Measurements from ENCODE around the gene APOBR.
"Not testable (repeated sequence)": the region's sequence is repeated elsewhere in the genome, so short reads cannot be mapped to it uniquely, and the experiment has no call there.

APOBR gene

GRCh38 chr16:28522792-28523191 is 28.3 kb downstream of the APOBR start:
- no peak for DNase-seq (ENCODE audit: low read depth, low spot score)
- no peak overlapping the region for H3K27ac ChIP-seq

GRCh38 chr16:28524681-28525171 is 30.3 kb downstream of the APOBR start:
- DNase-seq (ENCODE audit: low read depth, low spot score), result no peak
- no peak overlapping the region for H3K27ac ChIP-seq

- no peak overlapping the region for H3K27ac ChIP-seq
- no peak for DNase-seq (ENCODE audit: low read depth, low spot score)
Observed at GRCh38 chr16:28526201-28527099, 32.0 kb downstream of the APOBR start.

DNA sequence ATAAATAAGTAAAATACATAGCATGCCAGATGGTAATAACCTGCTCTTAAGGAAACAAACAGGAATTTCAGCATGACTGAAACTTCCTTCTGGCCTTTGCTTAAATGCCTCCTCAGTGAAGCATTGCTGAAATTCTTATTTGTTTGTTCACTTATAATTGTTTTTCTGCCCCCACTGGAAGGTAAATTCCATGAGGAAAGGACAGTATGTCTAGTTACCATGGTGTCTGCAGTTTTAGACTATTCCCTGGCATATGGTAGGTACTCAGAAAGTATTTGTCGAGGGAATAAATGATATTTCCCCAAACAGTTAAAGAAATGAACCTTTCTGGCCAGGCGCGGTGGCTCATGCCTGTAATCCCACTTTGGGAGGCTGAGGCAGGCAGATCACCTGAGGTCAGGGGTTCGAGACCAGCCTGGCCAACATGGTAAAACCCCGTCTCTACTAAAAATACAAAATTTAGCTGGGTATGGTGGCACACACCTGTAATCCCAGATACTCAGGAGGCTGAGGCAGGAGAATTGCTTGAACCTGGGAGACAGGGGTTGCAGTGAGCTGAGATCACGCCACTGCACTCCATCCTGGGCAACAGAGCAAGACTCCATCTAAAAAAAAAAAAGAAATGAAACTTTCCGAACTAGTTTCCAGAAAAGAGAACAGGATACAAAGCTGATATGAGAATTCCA is 32.8 kb downstream of the APOBR start:
- not testable (repeated sequence) for DNase-seq (ENCODE audit: low read depth, low spot score); H3K27ac ChIP-seq

DNA sequence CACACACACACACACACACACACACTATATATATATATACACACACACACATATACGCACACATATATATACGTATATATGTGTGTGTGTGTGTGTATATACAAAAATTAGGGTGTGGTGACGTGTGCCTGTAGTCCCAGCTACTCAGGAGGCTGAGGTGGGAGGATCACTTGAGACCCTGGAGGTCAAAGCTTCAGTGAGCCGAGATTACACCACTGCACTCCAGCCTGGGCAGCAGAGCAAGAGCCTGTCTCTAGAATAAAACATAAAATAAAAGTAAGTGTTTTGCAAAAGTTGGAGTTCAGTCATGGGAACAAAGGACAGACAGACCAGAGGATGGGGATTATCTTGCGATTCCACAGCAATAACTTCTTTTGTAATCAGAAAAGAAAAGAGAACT is 33.5 kb downstream of the APOBR start:
- H3K27ac ChIP-seq, result no peak overlapping the region

GRCh38 chr16:28528463-28528867 is 34.0 kb downstream of the APOBR start:
- no peak overlapping the region for H3K27ac ChIP-seq
- DNase-seq (ENCODE audit: low read depth, low spot score), result no peak

More for the DNA sequence above, 33.5 kb downstream of the APOBR start:
- no peak for DNase-seq (ENCODE audit: low read depth, low spot score)

GRCh38 chr16:28529124-28529523 is 34.7 kb downstream of the APOBR start:
- no peak overlapping the region for H3K27ac ChIP-seq

GRCh38 chr16:28531777-28532744 is 37.6 kb downstream of the APOBR start:
- no peak for DNase-seq (ENCODE audit: low read depth, low spot score)
- peak overlapping the region; percentile 84 for H3K27ac ChIP-seq

More at GRCh38 chr16:28529124-28529523, 34.7 kb downstream of the APOBR start:
- DNase-seq (ENCODE audit: low read depth, low spot score), result no peak

DNA sequence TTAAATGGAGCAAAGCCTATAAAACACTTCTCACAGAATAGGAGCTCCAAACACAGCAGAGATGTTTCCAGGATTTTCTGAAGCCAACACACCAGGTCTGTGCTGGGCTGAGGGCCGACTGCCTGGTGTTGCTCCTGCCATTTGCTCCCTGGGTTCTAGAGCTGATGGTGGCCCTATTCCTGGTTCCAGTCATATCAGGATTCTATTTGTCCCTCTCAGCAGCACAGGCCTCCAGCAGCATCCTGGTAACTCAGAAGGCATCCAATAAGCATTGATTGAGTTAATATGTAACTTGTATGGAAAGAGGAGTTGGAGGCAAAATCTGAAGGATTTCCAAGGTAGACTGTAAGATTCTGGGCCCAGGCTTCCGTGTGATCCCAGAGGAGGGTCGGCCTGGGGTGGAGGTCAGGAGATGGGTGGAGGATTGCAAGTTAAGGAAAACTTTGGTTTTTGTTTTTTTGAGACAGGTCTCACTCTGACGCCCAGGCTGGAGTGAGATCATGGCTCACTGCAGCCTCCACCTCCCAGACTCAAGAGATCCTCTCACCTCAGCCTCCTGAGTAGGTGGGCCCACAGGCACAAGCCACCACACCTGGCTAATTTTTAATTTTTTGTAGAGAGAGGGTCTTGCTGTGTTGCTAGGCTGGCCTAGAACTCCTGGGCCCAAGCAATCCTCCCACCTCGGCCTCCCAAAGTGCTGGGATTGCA is 38.7 kb downstream of the APOBR start:
- H3K27ac ChIP-seq, result peak overlapping the region; percentile 84
- DNase-seq (ENCODE audit: low read depth, low spot score), result no peak

- peak overlapping the region; percentile 84 for H3K27ac ChIP-seq
- DNase-seq (ENCODE audit: low read depth, low spot score), result no peak
Observed at GRCh38 chr16:28534542-28535373, 40.3 kb downstream of the APOBR start.

GRCh38 chr16:28537076-28537475 is 42.6 kb downstream of the APOBR start:
- H3K27ac ChIP-seq, result peak overlapping the region; percentile 84
- peak; percentile 80 for DNase-seq (ENCODE audit: low read depth, low spot score)

- H3K27ac ChIP-seq, result peak overlapping the region; percentile 84
- DNase-seq (ENCODE audit: low read depth, low spot score), result no peak
Observed at GRCh38 chr16:28537964-28538732, 43.7 kb downstream of the APOBR start.

- peak; percentile 77 for DNase-seq (ENCODE audit: low read depth, low spot score)
- peak within 1 kb of the TSS; percentile 84 for H3K27ac ChIP-seq
Observed at GRCh38 chr16:28538733-28539596, 44.5 kb downstream of the APOBR start, which contains the start of gene NUPR1. Gene NUPR1, minus strand, starts transcription at chr16:28538974. Its CDS starts 67 bp downstream, at chr16:28538907.

DNA sequence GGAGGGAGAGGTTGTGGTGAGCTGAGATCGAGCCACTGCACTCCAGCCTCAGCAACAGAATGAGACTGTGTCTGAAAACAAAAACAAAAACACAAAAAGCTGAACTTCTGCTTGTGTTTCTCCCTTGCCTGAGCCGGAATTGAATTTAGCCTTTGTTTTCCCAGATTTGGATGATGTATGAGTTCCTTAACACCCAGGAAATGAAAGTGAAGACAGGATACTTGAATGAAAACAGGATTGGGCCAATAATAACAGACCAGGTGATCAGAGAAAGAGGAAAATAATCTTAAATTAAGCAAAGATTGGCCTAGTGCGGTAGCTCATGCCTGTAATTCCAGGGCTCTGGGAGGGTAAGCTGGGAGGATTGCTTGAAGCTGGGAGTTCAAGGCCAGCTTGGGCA is 45.9 kb downstream of the APOBR start:
- no peak for DNase-seq (ENCODE audit: low read depth, low spot score)
- H3K27ac ChIP-seq, result no peak overlapping the region

GRCh38 chr16:28542646-28543045 is 48.2 kb downstream of the APOBR start:
- no peak for DNase-seq (ENCODE audit: low read depth, low spot score)
- H3K27ac ChIP-seq, result peak overlapping the region; percentile 39

DNA sequence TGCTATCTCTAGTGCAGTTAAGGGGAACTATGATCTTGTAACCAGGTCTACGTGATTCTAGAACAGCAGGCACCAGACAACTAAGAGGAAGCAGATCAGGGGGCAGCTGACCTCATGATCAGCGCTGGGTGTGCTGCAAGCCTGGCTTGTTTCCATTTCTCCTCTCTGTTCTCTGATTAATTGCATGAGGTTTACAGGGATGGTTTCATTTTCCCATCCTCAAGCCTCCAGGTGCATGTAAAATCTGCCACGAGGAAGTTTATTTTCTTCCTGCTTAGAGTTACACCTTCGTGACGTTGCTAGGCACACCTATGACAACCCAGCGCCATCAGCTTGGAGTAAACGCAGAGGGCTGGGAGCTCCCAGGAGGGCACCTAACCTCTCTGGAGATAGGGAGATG is 48.6 kb downstream of the APOBR start:
- peak overlapping the region; percentile 39 for H3K27ac ChIP-seq
- peak; percentile 70 for DNase-seq (ENCODE audit: low read depth, low spot score)

- no peak overlapping the region for H3K27ac ChIP-seq
- no peak for DNase-seq (ENCODE audit: low read depth, low spot score)
Observed at GRCh38 chr16:28544998-28545397, 50.6 kb downstream of the APOBR start.
